AG20443 (cell line): ENCODE data around the gene HSPA6.
"Not testable (repeated sequence)": the region's sequence is repeated elsewhere in the genome, so short reads cannot be mapped to it uniquely, and the experiment has no call there.

ENCODE experiments used
- DNase-seq: peaks from one replicate; pipeline ENCODE4 v3.0.0; 2012; ENCODE audit warnings: low spot score, mixed read lengths

HSPA6 gene

GRCh38 chr1:161560960-161561715, 36.8 kb downstream of the HSPA6 start:
- not testable (repeated sequence) for DNase-seq

GRCh38 chr1:161562441-161562840, 38.1 kb downstream of the HSPA6 start:
- DNase-seq: not testable (repeated sequence)

- DNase-seq: not testable (repeated sequence)
These were observed 39.2 kb downstream of the HSPA6 start for GRCh38 chr1:161563522-161563921.

- DNase-seq: not testable (repeated sequence)
These were observed 42.2 kb downstream of the HSPA6 start for GRCh38 chr1:161566602-161566960.

- DNase-seq: not testable (repeated sequence)
These were observed 47.4 kb downstream of the HSPA6 start for GRCh38 chr1:161571703-161572102.
